Lower leg skin (tissue), 4 donors: ENCODE results near the gene SLC39A13. TPM values are rescaled to one million over a fixed set of nuclear protein-coding genes. Genes with fewer than 3 reads are reported as not detected.
A peak's percentile ranks its signal among the peaks of the same experiment; 100 is the strongest.

ENCODE experiments used
- DNase-seq, 2 donors: peaks; one replicate each; pipeline ENCODE4 v3.0.0-alpha.2; 2019; ENCODE audit warnings: low spot score in 2 of 2
- H3K4me3 ChIP-seq: fragments of 200-600 bp; sonication (generic); 2 replicates; pipeline ENCODE4 v1.5.1; 2017; ENCODE audit warnings: mild to moderate bottlenecking, low read depth; ENCODE audit not compliant: poor library complexity, severe bottlenecking
- POLR2A ChIP-seq, 2 donors: fragments of 450-650 bp; IDR thresholded peaks; one replicate each; pipeline ENCODE4 v1.6.1; 2016 to 2017; ENCODE audit warnings: antibody characterized with exemption in 2 of 2, mild to moderate bottlenecking in 1 of 2, moderate library complexity in 1 of 2
- WGBS, 2 donors: methylation state at CpG; one replicate each; pipeline ENCODE4 v1.1.5; 2018; 5-methylcytosine and 5-hydroxymethylcytosine counted together
- intact Hi-C: fragments of 100-400 bp; cut with DNase I; formaldehyde crosslinking; loops from one replicate; pipeline ENCODE4 v1.15.0; 2023; ENCODE audit warnings: low total_unique reads
- total RNA-seq, 4 donors: library from RNA; depleted of rRNA; stranded (reverse); fragments of >200 nt; gene quantifications; one replicate each; pipeline ENCODE4 v1.1.0, GENCODE V29; 2016
- TF ChIP-seq, protein P1 (sequence below), 3 donors: fragments of 450-650 bp; IDR thresholded peaks; one replicate each; pipeline ENCODE4 v1.5.1; 2016; ENCODE audit warnings: antibody characterized with exemption in 3 of 3, mild to moderate bottlenecking in 3 of 3, moderate library complexity in 2 of 3

Gene SLC39A13
- total RNA-seq, 4 donors from 2014 or later = 22.9 to 59.2 (median 46.4) TPM

DNA sequence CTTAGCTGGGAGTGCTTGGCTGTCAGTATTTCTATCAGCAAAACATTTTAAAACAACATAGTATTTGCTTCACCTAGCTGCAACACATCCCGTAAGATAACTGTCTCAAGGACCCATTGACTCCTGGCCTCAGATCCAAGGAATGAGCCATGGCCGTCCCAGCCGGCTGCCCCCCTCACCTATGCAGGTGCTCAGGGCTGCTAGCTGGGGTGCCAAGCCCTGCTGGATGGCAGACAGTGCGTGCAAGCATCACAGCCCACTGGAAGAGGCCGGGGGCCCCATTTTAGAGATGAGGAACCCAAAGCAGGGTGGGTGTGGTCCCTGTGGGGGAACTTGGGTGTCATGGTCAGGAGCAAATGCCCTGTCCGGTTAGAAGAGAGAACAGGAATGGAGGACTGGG lies 9.3 kb downstream of the SLC39A13 start:
- DNase-seq = no peak
- no peak for TF ChIP-seq POLR2A (IDR thresholded peaks at IDR 0.05)
- TF ChIP-seq, protein P1, sequence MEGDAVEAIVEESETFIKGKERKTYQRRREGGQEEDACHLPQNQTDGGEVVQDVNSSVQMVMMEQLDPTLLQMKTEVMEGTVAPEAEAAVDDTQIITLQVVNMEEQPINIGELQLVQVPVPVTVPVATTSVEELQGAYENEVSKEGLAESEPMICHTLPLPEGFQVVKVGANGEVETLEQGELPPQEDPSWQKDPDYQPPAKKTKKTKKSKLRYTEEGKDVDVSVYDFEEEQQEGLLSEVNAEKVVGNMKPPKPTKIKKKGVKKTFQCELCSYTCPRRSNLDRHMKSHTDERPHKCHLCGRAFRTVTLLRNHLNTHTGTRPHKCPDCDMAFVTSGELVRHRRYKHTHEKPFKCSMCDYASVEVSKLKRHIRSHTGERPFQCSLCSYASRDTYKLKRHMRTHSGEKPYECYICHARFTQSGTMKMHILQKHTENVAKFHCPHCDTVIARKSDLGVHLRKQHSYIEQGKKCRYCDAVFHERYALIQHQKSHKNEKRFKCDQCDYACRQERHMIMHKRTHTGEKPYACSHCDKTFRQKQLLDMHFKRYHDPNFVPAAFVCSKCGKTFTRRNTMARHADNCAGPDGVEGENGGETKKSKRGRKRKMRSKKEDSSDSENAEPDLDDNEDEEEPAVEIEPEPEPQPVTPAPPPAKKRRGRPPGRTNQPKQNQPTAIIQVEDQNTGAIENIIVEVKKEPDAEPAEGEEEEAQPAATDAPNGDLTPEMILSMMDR (IDR thresholded peaks at IDR 0.05) = no peak
- no peak overlapping the region for H3K4me3 ChIP-seq
- WGBS, 2 donors = 83% methylated on average over 6 of the region's 6 CpGs
- intact Hi-C loops = no loop called here

DNA sequence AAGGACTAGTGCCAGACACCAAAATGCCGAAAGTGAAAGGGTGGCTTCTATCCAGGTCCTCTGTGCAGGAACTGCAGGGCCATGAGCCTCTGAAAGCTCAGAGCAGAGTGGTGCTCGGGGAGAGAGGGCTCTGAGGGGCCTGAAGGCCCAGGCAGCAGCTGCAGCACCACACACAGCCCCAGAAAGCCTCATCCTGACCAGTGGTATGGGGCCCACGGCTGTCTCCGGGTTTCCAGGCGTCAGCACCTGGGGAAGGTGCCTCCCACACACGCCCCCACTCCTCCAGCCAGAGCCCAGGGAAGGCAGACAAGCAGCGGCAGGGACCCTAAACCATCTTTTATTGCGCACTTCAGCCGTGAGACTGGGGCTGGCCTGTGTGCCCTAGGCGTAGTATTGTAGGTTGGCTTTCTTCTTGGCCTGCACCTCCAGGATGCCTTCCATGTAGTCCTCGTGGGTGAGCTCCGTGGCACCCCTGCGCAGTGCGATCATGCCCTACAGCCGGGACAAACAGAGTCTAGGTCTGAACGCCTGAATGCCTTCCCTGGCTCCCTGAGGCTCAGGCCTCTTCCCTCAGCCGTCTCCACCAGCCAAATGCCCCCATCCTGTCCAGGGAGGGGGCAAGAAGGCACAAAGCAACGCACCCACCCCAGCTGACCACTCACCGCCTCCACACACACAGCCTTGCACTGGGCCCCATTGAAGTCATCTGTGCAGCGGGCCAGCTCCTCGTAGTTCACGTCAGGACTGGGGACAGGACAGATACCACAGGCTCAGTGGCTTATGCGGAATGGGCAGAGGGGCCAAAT lies 10.3 kb downstream of the SLC39A13 start:
- WGBS, 2 donors = 55 to 69% methylated on average over 13 to 22 of the region's 23 CpGs
- TF ChIP-seq, protein P1 (IDR thresholded peaks at IDR 0.05) = no peak
- TF ChIP-seq POLR2A (IDR thresholded peaks at IDR 0.05) = no peak
- no peak for DNase-seq
- no peak overlapping the region for H3K4me3 ChIP-seq
- intact Hi-C loops = no loop called here

DNA sequence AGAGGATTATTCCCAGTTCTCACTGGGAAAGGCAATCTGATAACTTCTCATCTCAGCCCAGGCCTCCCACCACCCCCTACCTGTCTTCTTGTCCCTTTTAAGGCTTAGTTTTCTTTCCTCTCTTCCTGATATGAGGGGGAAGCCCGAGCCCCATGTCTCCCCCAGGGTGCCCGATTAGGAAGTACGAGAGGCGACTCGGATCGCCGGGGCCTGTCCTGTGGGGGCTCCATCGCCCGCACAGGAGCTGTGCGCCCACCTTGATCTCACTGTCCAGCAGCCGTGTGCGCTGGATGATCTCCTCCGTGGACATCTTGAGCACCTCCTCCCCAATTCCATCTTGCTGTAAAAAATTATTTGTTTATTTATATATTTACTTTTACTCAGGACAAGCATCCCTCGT lies 17.2 kb downstream of the SLC39A13 start:
- H3K4me3 ChIP-seq = peak overlapping the region; percentile 82
- TF ChIP-seq, protein P1 (IDR thresholded peaks at IDR 0.05) = no peak
- TF ChIP-seq POLR2A (IDR thresholded peaks at IDR 0.05) = no peak
- intact Hi-C loops = no loop called here
- WGBS, 2 donors = 0% methylated on average over 14 of the region's 14 CpGs
- no peak for DNase-seq

DNA sequence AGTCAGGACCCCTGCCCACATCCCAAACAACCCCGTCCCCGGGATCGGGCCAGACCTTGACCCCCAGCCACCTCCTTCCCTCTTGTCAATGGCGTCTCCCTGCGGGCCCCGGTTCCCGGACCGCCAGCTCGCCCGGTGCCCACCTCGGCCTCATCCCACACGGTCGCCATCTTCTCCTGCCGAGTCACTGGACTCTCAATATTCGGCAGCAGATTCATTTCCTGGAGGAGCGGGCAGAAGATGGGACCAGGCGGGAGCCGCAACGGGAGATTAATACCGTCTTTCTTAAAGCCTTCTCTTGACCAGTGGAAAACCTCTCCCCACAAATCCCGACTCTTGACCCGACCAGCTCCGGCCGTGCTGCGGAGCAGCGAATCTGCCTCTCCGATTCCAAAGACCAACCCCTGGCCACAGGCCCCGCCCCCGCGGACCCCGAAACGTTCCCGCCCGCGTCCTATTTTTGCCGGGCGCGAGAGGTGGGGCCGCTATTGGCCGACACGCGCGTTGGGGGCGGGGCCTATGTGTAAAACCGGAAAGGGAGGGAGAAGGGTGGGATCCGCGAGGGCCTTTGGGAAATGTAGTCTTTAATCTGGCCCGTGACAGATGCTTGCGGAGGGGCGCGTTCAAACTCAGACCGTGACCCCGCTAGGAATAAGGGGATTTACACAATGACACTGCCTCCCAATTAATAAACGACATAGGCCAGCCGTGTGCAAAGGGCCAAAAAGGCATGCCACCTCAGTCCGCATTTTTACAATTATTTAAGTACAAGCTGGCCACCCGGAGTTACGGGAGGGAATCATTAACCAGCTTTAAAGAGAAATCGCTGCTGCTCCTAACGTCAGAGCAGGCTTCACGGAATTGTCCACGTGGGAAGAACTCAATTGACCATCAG lies 17.9 kb downstream of the SLC39A13 start, which contains the start of gene PSMC3:
PSMC3 (minus strand) TSS at position 378 of the 895 bp plus-strand sequence; CDS start at position 218, 160 bp downstream.
- 1% methylated on average over 56 to 62 of the region's 62 CpGs for WGBS, 2 donors
- intact Hi-C loops = no loop called here
- H3K4me3 ChIP-seq = peak within 1 kb of the TSS; percentile 82
- peak; percentile 97 to 100 for DNase-seq
- peak in 1 of 2 donors; percentile 3 for TF ChIP-seq POLR2A (IDR thresholded peaks at IDR 0.05)
- TF ChIP-seq, protein P1 (IDR thresholded peaks at IDR 0.05) = no peak

DNA sequence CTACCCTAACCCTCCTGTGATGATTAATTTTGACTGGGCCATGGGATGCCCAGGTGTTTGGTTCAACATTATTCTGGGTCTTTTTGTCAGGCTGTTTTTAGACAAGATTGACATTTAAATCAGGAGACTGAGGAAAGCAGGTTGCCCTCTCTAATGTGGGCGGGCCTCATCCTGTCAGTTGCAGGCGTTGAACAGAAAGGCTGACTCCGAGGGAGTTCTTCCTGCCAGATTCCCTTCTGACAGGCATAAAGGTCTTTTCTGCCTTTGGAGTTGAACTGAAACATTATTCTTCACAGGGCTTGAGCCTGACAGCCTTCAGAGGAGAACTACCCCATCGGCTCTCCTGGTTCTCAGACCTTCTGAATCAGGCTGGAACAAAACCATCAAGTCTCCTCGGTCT lies 22.1 kb downstream of the SLC39A13 start:
- intact Hi-C loops = no loop called here
- H3K4me3 ChIP-seq = no peak overlapping the region
- 75 to 78% methylated on average over 5 of the region's 5 CpGs for WGBS, 2 donors
- TF ChIP-seq, protein P1 (IDR thresholded peaks at IDR 0.05) = no peak
- TF ChIP-seq POLR2A (IDR thresholded peaks at IDR 0.05) = no peak
- no peak for DNase-seq
